ENCODE data around the gene MPPED1. TPM values are rescaled to one million over a fixed set of nuclear protein-coding genes. Genes with fewer than 3 reads are reported as not detected.

Gene MPPED1
- total and polyA plus RNA-seq, 2 donors (not counting 1 experiment from before 2014, with no cell fraction given), result not detected

Other genes starting within 250 kb of the MPPED1 start
- gene TTLL12, start 224.9 kb upstream of the MPPED1 start, total RNA-seq, result 14.7 and 18.0 TPM in 2 replicates
- 6.0 and 8.6 TPM in 2 replicates for gene TTLL12, start 224.9 kb upstream of the MPPED1 start, polyA plus RNA-seq
- gene SCUBE1, start 68.6 kb upstream of the MPPED1 start, total RNA-seq, result 0.17 and 0.51 TPM in 2 replicates
- not detected in 2 replicates for gene SCUBE1, start 68.6 kb upstream of the MPPED1 start, polyA plus RNA-seq